NB4 (cell line): Measurements from ENCODE around the gene POLR3H.

Experiments
- CTCF ChIP-seq: IDR thresholded peaks from one replicate; pipeline ENCODE4 v1.5.1; 2012; ENCODE audit warnings: low read depth, low read length
- MAX ChIP-seq: IDR thresholded peaks from 2 replicates; pipeline ENCODE4 v1.6.1; 2011; ENCODE audit warnings: low read depth, low read length
- MYC ChIP-seq: IDR thresholded peaks from 2 replicates; pipeline ENCODE4 v1.6.1; 2011; ENCODE audit warnings: low read depth, low read length
- POLR2A ChIP-seq: IDR thresholded peaks from 2 replicates; pipeline ENCODE4 v1.6.1; 2011; ENCODE audit warnings: mild to moderate bottlenecking; ENCODE audit not compliant: insufficient read length; ENCODE audit errors: extremely low read depth

GRCh38 chr22:41508770-41509170 lies 35.5 kb downstream of the POLR3H start:
- TF ChIP-seq CTCF (no peak), POLR2A (no peak), MAX (no peak), MYC (no peak)
